SHP77 treated with DMSO at 0.1 percent for 48 hours (cell line): Measurements from ENCODE around the gene APH1A.
"Not testable (repeated sequence)": the region's sequence is repeated elsewhere in the genome, so short reads cannot be mapped to it uniquely, and the experiment has no call there.

Experiments used
- DNase-seq: peaks from one replicate; lab custom pipeline; 2025; lab: John Stamatoyannopoulos, UW

Gene APH1A

DNA sequence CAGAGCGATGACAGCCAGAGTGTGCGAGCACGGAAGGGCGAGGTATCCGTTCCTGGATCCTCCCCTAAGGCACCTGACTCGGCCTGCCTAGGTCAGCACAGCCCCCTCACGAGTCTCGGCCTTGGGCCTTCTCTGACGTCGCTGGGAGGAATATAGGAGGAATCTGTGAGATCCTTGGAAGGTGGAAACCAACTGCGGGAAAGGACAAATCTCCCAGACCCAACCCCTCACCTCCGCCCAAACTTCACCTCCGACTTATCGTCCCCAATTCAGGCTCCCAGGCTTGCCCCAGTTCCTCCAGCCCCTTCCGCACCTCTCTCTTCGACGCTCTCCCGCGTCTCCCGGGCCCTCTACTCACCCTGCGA lies 494 bp downstream of the APH1A start:
- DNase-seq = no peak

DNA sequence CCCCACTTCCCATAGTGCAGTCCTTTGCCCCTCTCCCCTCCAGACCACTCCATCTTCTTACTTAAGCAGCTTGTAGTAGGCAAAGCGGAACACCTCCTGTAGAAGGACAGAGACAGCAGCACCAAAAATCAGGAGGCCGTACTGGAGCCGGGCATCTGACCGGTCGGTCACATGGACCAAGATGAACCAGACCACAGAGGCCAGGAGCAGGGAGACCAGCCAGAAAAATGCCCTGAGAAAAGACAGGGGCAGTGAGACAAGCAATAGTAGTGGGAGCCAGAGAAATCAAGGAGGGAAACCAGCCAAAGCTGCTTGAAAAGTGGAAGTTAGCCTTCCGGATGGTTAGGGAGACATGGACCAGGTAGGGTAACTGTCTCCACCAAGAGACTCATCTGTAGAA lies 920 bp downstream of the APH1A start:
- no peak for DNase-seq

DNA sequence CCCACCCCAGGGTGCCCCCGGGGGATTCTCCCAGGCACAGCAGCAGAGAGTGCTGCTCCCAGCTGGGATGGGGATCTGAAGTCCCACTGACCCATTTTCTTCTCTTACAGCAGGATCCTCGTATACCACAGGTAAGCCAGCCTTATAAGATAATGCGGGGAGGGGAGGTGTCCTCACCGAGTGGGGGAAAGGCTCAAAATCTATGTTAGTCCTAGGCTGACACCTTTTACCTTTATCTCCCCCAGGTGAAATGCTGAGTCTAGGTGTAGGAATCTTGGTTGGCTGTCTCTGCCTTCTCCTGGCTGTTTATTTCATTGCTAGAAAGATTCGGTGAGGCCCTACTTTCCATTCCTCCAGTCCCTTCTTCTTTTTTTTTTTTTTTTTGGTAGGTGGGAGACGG lies 5.3 kb downstream of the APH1A start:
- DNase-seq = no peak

DNA sequence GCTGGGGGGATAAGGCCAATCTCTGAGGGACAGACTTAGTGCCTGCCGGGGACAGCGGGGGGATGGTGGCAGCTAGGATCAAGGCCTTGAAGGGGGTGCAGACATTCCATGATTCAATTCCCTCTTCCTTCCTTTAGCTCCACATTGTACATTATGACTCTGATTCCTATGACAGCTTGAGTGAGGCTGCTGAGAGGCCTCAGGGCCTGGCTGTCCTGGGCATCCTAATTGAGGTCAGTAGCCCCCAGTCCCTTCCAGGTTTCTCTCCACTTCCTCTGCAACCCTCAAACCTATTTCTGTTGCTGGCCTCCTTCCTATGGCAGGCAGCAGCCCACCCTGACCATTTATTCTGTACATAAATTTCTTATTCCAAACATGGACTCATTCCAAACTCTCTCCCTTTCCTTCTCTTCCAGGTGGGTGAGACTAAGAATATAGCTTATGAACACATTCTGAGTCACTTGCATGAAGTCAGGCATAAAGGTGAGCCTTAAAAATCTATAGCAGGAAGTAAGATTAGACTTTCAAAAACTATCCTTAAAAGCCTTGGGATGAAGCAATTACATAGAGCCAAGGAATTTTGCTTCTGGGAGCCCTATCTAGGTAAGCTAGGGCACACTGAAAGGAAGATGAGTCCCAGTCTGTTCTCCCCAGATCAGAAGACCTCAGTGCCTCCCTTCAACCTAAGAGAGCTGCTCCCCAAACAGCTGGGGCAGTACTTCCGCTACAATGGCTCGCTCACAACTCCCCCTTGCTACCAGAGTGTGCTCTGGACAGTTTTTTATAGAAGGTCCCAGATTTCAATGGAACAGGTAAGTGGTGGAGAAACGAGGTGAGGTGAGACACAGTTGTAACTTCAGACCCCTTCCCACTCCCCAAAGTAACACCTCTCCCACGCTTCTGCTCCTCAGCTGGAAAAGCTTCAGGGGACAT lies 6.2 kb downstream of the APH1A start:
- DNase-seq = no peak

DNA sequence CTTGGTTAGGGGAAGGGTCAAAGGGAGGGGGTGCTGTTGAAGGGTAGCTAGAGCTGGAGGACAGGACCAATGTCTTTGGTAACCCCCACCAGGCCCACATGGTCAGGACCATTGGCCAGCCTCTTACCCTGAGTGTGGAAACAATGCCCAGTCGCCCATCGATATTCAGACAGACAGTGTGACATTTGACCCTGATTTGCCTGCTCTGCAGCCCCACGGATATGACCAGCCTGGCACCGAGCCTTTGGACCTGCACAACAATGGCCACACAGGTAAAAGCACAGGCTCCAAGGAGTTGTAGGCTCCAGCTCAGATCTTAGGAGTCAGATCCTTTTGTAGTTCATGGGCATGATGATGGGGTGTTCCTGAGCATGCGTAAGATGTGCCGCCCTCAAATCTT lies 7.4 kb downstream of the APH1A start:
- no peak for DNase-seq

DNA sequence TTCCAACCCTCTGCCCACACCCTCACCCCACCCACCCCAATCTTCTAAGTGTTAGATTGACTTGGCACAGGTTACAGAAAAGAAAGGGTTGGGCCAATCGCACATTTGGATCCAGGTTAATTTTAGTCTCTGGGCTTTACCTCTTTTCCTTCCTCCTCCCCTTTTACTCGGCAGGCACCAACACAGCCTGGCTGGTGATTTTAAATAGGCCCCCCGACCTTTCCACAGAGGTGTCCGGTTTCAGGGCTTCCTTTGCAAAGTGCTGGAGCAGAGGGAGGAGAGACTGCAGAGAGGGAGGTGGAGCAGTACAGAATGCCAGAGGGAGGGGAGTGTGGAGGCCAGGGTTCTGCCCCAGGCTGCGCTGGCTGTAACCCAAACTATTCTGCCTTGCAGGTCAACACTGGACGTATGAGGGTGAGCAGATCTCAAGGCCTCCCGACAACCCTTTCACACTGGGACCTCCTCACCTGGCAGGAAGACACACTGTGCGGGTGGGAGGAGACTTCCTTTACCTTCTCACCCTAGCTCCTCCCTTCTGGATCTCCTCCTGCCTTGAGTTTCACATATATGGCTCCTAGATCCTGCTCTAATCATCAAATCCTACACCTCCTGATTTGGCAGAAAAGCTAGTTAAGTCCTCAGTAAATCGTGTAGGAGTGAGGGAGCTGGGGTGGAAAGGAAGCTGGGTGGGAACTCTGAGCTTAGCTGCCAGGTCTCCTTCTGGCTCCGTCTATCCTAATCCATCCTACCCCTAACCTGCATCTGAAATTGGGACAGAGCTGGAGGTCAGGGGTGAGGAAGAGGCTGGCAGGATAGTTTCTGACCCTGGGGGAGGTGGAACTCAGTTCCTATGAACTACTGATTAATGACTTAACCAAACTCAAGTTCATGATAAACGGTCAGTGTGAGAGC lies 8.8 kb downstream of the APH1A start:
- peak; percentile 44 for DNase-seq

DNA sequence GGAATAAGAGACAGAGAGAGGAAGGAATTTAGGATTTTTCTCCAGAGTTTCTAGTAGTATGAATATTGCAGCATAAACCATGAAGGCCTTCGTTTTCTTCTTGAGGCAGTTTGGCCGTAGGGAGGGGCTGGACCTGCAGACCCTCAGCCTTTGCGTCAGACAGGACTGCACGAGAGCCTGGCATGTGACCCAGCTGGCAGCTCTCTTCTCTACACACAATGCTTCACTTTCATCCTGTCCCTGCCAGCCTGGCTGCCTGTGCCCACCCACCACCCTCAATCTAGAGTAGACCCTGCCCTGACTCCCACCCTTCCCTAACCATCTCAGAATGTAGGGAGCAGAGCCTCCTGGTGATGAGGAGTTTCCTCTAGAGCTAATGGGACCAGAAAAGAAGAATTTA lies 9.6 kb downstream of the APH1A start:
- DNase-seq = no peak

DNA sequence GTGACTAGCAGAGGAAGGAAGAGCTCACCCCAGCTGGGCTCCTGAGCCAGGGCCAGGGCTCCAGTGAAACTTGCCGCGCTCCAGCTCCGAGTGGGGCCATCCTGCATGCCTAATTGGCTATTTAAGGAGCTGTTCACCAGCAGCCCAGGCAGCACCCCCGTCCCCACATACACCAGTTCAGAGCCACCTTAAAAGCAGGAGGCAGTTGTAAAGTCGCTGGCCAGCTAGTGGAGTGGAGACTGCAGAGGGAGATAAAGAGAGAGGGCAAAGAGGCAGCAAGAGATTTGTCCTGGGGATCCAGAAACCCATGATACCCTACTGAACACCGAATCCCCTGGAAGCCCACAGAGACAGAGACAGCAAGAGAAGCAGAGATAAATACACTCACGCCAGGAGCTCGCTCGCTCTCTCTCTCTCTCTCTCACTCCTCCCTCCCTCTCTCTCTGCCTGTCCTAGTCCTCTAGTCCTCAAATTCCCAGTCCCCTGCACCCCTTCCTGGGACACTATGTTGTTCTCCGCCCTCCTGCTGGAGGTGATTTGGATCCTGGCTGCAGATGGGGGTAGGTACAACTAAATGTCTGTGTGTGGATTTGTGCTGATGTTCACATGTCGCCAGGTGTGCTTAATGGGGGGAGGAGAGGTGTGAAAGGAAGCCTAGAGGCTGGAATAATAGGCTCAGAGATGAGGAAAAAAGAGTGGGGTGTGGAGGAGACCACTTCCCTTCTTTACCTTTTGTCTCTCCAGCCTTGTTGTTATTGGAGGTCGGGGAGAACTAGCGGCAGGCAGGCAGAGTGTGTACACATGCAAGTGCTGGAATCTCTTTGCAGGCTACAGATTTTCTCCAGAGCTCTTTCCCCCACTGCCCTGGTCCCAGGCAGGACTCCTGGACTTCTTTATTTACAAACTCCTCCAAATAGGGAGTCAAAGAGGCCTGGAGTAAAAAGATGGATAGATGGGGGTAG lies 10.9 kb downstream of the APH1A start, which contains the start of gene CA14:
TSS of gene CA14 (plus strand) at position 151 of the 962 bp plus-strand sequence. CDS start at position 506, 355 bp downstream.
- DNase-seq = peak; percentile 70

DNA sequence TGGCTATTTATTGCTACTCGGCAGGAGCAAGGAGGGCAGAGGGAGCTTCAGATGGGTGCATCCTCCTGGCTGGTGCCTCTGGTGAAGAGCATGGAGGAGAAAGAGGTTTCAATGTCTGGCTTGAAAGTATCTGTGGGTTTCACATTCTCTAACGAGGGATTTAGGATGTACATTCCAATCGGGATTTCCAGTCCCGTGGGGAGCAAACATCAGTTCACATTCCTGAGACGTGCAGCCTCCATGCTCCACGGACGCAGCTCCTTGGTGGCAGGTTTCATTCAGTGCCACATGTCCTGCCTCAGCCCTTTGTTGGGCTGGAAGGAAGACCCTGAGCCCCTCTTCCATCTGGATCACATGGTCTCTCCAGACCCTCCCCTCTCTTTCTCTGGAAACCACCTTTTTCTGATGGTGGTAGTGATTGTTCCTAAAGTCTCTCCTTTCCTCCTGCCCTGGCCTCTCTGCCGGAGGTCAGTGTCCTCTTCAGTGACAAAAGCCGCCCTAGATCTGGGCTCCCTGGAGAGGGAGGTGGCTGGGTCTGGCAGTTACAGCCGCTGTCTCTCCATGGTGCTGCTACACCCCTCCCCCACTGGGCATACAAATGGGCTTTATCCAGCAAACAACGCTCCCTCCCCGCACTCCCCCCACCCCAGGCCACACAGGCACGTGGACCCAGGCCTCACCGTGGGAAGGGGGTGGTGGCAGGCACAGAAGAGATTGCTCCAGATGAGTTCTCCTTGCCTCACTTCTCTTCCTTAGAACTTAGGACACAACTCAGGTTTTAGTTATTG lies 12.1 kb downstream of the APH1A start:
- DNase-seq = peak; percentile 62

DNA sequence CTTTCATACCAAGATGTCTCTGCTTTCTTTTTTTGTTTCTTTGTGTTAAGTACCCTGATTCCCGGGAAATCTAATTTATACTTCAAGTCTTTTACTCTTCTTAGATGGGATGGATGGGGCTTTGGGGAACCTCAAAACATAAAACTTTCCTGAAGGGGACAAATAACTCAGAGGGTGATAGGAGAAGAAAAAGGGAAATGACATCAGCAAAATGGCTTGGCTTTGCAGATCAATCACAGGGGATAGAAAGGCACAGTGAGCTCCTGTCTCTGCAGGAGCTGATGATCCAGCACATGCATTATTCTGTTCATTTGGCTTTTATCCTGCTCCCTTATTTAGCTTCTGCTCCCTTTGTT lies 12.6 kb downstream of the APH1A start:
- no peak for DNase-seq

DNA sequence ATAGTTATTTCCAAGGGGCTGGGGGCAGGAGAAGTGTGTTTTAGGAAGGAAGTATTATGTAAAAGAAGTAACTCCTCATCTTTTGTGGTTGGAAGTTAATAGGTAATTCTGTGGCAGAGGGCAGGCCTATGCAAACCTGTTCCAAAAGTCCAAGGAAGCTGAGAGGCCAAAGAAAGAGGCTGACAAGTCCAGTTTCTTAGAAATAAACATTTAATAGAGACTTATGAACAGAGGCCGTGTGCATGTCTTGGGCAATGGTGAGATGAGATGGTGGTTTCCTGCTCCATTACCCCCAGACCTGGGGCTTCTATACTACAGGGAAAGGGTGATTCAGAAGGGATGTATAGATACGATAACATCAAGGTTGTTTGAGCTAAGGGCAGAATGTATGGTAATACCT lies 18.9 kb downstream of the APH1A start:
- DNase-seq = no peak

DNA sequence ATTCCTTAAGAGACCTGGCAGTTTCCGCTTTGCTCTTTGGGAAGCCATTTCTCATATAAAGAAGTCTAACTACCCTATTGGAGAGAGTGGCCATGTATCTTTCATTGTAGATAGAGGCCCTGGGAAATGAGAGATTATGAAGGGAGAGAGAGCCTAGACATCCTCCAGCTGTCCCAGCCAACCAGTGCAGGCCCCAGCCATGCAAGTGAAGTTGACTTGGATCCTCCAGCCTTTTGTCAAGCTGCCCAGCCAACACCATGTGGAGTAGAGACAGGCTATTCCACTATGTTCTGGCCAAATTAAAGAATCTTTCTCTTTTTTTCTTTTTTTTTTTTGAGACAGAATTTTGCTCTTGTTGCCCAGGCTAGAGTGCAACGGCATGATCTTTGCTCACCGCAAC lies 25.8 kb downstream of the APH1A start:
- no peak for DNase-seq

DNA sequence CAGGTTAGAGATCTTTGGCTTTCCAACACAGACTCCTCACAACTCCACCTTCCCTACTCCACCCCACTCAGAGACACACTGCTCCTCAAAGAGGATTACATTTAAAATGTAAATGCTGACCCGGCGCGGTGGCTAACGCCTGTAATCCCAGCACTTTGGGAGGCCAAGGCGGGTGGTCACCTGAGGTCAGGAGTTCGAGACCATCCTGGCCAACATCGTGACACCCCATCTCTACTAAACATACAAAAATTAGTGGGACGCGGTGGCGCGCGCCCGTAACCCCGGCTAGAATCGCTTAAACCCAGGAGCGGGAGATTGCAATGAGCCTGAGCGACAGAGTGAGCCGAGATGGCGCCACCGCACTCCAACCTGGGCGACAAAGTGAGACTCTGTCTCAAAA lies 31.1 kb downstream of the APH1A start:
- DNase-seq = no peak

DNA sequence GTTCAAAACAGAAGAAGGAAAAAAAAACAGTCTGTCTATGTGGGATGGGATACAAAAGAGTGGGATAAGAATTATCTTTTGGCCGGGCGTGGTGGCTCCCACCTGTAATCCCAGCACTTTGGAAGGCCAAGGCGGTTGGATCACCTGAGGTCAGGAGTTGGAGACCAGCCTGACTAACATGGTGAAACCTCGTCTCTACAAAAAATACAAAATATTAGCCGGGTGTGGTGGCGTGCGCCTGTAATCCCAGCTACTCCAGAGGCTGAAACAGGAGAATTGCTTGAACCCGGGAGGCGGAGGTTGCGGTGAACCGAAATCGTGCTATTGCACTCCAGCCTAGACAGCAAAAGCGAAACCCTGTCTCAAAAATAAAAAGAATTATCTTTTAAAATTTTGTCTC lies 31.6 kb downstream of the APH1A start:
- DNase-seq = not testable (repeated sequence)

DNA sequence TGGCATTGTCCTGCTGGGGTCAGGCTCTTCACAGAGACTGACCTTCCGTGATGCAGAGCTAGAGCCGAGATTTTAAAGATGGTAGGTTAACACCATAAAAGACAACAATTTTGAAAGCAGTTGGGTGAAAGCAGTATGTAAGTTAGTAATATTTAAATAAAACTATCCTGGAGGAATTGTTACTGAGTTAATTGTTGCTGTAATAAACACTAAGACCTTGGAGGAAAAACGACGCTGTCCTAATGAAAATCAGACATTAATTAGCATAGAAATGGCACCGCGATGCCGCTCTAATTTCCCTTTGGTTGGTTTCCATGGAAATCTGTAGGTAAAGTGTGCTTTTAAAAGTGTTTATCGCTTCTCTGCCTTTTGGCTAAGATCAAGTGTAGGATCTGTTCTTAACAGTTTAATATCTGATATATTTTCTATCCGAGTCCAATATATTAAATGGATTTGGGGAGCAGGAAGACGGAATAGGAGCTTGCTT lies 32.2 kb downstream of the APH1A start:
- DNase-seq = no peak

DNA sequence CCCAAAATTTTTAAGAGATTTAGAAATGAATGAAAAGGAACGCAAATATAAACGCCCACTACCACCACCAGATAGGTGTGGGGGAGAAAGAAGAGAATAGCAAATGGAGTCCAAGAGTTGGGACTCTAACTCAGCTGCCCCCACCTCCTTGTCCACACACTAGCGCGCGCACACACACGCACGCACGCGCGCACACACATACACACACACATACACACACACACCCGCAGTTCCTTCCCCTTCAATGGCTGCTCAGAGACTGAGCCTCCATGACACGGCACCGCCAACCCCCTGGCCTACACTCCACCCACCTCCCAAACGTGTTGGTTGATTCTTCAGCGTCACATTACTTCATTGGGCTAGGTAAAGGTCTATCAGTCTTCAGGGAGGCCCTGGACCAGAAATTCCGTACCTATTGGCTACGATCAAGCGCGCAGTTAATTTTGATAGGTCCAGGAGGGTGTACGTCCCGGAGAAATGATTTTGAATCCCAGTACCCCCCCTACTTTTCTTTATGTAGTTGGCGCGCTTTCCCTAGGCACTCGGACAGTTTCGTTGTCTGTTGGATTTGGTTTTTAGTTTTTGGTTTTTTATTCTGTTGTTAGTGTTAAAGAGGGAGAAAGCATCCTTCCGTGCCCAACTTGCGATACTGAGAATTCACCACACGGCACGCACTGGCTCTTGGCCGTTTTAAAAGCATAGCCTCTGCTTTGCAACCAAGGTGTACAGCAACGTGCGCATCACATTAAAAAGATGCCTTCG lies 32.8 kb downstream of the APH1A start, which contains the start of gene ANP32E:
TSS of gene ANP32E (minus strand) at position 261 of the 762 bp plus-strand sequence. CDS start 326 bp downstream, outside the sequence.
- DNase-seq = peak; percentile 100

DNA sequence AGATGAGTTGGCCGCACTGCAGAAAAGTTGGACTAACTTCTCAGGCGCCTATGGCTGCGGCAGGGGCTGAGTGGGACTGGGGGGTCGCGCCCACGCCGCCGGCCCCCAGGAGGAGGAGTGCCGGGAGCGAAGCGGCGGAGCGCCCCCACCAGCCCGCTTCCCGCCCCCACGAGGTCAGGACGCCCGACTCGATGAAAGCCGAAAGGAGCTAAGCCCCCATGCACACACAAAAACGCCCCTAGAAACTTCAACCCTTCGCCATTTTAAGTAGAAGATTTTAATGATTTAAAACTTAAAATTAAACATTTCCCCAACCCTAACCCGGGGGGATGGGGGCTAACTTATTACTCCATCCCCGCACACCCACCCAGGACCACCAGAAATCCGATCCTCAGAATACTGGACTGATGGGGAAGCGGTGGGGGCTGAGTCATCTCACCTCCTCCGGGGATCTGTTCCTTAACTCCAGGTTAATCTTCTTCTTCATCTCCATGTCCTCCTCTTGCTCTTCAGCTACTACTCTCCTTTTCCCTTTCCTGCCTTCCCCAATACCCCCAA lies 33.4 kb downstream of the APH1A start:
- no peak for DNase-seq

DNA sequence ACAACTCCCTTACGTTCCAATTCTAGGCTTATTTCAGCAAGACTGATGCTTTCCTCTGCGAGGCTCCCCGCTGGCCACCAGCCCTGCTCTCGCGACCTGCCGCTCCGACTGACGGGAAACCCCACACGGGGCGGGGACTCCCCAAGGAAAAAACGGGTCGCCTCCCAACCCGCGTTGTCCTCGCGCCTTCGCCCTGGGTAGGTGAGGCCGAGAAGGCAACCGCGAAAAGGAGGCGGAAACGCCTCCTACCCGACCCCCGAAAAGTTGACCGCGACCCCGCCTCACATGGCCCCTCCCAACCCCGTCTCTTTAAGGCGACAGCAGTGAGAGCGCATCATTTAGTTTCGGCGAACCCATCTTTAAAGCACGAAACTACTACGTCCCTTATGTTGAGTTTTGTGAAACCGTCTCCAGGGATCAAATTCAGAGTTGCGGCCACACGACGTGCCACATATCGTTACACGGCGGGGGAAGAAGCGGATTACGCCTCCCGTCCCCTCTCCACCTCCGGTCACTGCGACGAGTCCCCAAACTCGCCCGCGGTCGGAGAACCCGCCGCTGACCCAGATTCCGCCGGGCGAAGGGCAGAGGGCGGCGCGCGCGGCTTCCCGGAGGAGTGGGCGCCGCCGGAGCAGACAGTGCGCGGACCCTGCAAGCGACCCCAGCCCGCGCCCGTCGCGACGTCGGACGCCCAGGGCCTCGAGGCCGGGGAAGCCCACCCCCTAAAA lies 34.1 kb downstream of the APH1A start:
- DNase-seq = peak; percentile 73

DNA sequence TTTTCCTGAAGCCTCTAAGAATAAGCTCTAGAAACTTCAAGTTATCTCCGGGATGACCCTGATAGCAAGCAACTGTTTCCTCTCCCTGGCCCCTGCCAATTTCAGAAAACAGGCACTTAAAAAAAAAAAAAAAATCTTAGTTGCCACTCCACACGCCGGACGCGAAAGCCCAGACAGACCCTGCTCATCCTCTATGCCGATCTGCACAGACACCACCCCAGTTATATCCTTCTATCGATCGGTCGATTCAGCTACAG lies 34.6 kb downstream of the APH1A start:
- no peak for DNase-seq
